HG03558 (cell line): ENCODE measurements around the gene ENTPD2.

Source experiments
- ATAC-seq: cut with Tn5 transposase; IDR thresholded peaks from one replicate; pipeline ENCODE4 v1.9.1; 2021; ENCODE audit warnings: moderate number of reproducible peaks; ENCODE audit not compliant: unreplicated experiment; ENCODE audit errors: extremely low read depth

The ENTPD2 gene

DNA sequence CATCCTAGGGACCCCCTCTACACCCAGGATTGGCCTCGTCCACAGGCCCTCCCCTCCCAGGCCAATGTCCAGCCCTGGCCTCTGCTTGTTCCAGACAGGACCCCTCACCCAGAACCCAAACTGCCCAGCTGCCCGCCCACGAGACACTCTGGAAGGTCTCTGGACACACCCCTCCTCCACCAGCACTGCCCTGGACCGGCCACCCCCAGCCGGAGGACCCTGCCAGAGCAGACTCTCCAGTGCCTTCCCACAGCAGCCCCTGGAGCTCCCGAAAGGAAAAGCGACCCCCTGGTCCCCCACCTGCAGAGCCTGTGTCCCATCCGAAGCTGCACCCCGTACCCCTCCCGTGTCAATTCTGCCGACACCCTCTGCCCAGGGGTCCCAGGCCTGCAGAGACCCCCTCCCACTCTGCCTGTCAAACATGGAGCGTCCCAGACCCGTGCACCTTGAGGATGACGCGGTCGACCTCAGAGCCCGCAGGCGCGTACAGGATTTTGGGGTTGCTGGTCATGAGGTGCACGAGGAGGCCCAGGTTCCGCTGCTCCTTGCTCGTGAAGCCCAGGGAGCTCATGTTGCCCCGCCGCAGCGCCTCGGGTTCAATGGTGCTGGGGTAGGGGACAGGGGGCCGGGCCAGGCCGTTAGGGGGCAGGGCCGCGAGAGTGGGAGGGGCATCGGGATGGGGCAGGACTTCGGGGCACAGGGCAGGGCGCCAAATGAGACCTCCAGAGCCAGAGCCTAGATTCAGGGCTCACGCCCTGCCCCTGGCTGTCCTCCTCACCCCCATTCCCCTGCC, 33.8 kb downstream of the ENTPD2 start:
- no peak for ATAC-seq

DNA sequence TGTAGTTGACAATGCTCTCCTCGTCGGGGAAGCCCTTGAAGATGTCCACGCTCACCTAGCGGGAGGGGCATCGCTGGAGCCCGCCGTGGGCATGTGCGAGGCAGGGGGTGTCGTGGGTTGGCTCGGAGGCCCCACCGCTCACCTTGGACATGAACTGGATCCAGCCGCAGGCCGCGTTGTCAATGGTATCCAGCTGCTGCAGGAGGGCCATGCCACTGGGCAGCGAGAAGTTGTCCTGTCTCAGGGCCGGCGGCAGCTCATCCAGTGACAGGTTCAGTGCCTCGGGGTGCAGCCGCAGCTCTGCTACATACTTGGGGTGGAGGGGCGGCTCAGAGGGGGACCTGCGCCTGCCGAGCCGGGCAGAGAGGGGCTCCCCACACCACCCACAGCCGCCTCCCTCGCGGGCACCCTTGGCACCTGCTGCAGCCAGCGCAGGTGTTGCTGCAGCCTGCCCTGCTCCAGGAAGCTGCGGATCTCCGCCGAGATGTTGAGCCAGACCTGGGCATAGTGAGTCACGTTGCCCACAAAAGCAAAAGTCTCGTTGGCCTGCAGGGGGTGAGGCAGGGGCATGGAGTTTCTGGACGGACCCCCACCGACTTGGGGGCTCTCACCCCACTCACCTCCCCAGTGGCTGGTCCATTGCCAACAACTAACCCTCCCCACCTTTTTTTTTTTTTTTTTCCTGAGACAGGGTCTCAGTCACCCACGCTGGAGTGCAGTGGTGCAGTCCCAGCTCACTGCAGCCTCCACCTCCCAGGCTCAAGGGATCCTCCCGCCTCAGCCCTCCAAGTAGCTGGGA, 34.9 kb downstream of the ENTPD2 start:
- no peak for ATAC-seq

DNA sequence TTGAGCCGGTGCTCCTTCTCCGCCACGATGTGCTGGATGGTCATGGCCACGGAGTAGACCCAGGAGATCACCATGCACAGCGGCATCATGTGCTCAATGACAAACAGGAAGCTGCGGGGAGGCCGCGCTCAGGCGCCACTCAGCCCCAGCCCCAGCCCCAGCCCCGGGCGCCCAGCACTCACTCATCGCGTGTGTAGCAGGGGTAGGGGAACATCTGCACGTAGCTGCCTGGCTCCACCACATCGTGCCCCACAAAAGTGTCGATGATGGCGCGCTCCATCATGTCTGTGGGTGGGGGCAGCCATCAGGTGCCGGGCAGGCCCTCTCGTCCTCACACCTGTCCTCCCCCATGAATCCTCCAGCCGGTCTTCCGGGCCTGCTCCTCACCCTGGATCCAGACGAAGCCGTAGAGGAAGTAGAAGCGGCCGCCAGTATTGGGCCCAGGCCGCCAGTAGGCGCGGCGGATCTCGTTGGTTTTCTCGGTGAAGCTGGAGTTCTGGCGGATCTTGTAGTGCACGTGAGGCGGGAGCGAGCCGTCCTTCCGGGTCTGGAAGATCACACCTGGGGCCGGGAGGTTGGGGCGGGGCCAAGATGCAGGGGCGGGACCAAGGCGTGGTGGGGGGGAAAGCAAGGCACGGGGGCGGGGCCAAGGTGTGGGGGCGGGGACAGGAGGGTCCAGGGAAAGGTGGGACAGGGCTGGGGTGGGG, 35.9 kb downstream of the ENTPD2 start:
- ATAC-seq = no peak

DNA sequence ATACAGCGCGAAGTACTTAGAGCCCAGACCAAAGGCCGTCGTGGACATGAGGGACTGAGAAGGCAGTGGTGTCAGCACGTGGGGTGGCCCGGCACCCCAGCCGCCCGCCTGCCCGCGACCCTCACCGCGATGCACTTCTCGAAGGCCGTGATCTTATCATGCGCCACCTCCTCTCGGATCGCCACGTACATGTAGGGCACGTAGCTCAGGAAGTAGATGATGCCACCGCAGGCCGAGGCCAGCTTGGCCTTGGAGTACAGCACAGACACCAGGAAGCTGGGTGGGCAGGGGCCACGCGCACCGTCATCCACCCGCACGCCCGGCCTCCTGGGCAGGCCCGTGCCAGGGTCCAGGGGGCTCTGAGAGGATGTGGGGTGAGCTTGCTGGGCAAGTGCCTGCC, 36.8 kb downstream of the ENTPD2 start:
- ATAC-seq = no peak

DNA sequence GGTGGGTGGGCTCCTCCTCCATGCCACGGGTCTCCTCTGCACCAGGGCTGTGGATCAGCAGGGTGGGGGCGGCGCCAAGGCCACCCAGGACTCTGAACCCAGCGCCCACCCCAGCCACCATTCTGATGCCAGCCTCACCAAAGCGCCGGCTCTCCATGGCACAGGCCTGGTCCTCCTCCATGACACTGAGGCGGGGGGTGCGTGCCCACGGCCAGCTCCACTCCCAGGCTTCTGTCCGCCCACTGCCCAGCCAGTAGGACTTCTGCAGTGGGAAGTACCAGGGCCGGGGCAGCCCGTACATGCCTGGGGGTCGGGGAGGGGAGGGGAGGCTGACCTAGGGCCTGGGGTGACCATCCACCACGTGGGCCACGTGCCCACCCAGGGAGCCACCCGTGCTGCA, 37.4 kb downstream of the ENTPD2 start:
- ATAC-seq = no peak

DNA sequence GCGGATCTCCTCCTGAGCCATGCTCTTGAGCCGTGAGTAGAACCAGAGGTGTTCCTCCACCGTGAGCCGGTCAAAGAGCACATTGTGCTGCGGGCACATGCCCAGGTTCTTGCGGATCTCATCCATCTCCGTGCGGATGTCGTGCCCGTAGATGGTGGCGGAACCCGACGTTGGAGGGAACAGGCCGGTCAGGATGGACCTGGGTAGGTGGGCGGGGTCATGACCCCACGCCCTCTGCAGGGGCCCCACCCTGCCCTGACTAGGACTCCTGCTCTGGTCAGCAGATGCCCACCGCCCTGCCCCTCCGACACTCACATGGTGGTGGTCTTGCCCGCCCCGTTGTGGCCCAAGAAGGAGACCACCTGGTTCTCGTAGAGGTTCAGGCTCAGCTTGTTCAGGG, 37.9 kb downstream of the ENTPD2 start:
- no peak for ATAC-seq

DNA sequence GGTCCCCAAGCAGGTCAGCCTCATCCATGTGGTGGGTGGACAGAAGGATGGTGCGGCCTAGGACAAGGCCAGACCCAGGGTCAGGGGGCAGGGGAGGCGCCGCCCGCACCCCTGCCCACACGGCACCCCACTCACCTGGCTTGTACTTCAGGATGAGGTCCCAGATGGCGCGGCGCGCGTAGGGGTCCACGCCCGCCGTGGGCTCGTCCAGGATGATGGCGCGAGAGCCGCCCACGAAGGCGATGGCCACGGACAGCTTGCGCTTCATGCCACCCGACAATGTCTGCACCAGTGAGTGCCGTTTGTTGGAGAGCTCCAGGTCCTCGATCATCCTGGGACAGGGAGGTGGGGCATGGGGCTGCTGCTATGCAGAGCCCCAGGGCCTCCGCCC, 38.3 kb downstream of the ENTPD2 start:
- no peak for ATAC-seq

DNA sequence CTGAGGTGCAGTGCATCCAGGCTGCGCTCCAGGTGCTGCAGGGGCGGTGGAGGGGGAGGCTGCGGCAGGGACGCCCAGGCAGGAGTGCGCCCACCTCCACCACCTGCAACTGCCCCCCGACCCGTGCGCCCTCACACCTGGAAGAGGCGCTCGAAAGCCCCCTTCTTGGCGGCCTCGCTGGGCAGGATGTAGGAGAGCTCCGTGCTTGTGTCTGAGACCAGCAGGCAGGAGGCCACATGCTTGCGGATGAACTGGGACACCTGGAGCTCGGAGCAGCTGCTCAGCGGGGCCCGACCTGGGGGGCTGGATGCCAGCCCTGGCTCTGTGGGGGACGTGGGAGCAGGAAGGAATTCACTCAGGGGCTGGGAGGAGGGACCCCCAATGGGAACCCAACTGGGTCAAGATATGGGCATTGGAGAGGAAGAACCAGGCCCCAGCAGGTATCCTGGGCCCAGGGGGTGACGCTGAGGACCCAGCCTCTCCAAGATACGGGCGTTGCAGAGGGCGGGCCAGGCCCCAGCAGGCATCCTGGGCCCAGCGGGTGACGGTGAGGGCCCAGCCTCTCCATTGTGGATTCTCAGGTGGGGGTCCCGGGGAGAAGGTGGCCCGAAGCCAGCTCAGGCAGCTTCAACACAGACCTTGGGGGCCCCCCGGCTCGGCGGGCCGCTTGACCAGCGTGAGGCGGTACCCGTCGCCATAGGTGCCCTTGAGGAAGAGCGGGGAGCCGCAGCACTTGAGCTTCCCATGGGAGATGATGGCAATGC, 38.9 kb downstream of the ENTPD2 start:
- ATAC-seq = no peak

DNA sequence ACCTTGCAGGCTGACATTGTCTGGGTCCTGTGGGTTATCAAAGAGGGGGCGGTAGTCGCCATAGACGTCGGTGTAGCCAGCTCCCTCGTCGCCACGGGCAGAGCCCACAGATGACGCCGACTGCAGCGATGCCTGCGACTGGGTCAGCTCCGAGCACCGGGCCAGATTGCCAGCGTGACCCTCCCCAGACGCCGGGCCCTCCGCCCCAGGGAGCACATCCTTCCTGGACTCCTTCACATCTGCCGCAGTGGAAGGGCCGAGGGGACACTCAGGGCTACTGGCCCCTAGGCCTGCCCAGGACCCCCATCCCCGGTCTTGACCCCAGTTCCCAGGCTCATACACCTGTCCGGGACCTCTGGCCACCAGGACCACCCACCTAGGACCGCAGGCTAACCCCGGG, 39.7 kb downstream of the ENTPD2 start:
- ATAC-seq = no peak

DNA sequence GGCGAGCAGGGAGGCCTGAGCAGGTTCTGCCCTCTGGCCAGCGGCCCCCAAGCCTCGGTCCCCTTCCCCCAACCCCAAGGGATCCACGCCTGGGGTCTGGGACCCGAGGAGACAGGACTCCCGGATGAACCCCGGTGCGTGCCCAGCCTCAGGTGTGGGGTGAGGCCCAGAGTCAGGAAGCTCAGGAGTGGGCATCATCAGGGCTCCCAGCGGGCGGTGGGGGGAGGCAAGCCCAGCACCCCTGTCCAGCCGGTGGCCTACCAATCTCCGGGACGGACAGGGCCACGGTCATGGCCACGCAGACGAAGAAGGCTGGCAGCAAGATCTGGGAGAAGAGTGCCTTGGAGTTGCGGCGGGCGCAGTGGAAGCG, 40.3 kb downstream of the ENTPD2 start:
- ATAC-seq = no peak

DNA sequence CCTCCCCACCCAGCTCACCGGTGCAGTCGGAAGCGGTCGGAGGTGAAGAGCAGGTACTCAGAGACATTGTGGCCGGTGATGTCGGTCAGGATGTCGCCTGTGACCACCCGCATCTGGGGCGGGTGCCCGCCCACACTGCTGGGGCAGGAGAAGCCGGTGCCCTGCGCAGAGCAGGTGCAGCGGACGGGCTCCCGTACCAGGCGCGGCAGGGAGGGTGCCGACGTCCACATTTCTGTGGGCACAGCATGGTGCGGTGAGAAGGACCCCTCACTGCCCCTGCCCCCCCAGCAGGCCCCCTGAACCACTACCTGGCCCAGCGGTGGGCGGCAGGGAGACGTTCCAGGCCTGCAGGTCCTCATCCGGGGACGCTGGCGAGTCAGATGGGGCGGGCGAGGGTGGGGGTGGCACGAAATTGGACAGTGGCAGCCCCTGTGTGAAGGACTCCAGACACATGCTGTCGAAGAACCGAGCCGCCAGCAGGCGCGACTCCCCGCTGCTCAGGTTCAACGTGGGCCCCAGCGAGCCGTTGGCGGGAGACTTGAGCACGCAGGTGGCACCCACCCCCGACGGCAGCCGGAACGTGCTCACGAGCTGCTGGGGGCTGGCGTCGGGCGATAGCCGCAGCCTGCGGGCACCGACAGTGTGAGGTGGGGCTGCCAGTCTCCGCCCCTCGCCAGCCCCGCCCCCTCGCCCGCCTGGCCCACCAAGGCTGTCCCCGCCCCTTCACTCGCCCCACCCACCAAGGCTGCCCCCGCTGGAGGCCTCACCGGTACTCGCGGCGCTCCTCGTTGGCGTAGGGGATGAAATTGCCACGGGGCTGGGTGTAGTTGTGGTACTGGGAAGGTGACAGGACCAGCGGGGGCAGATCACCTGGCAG, 40.9 kb downstream of the ENTPD2 start:
- ATAC-seq = no peak

DNA sequence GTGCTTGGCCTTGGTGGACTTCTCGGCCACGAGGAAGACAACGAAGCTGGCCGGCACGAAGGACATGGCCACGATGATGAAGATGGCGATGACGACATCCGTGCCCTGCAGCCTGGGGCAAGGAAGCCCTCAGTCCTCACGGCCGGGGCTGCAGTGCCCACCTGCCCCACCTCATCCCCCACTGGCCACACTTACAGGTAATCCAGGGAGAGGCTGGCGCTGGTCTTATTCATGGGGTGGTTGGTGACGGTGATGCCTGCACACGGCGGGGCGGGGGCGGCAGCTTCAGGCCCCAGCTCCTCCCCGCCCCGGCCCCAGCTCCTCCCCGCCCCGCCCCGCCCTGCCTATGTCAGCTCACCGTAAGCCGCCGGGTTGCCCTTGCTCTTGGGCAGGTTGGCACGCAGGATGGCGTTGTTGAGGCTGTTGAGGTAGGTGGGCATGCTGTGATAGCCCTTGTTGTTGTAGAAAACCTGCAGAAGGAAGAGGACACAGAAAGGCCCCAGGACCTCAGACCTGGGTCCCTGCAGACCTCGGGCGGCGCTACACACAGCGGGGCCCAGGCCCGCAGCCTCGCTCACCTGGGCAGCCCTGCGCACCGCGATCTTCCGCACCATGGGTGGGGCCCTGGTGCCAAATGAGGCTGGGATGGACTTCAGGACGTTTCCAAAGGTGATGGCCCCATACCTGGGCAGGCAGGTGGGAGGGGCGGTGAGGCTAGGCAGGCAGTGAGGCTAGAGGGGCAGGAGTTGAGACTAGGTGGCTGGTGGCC, 41.8 kb downstream of the ENTPD2 start:
- no peak for ATAC-seq

DNA sequence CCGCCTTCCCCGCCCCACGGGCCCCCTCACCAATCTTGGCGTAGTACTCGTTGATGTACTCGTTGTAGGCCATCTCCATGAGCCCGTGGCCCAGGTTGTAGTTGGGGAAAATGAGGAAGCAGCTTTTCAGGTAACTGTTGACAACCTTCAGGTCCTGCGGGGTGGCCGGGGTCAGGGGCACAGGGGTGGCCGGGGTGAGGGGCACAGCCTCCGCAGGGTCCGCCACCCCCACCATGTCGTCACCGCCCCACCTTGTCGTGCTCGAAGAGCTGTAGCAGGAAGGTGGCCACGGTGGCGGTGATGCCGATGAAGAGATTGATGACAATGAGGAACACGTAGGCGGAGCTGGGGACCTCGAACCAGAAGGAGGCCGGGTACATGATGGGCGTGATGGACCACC, 42.7 kb downstream of the ENTPD2 start:
- no peak for ATAC-seq

DNA sequence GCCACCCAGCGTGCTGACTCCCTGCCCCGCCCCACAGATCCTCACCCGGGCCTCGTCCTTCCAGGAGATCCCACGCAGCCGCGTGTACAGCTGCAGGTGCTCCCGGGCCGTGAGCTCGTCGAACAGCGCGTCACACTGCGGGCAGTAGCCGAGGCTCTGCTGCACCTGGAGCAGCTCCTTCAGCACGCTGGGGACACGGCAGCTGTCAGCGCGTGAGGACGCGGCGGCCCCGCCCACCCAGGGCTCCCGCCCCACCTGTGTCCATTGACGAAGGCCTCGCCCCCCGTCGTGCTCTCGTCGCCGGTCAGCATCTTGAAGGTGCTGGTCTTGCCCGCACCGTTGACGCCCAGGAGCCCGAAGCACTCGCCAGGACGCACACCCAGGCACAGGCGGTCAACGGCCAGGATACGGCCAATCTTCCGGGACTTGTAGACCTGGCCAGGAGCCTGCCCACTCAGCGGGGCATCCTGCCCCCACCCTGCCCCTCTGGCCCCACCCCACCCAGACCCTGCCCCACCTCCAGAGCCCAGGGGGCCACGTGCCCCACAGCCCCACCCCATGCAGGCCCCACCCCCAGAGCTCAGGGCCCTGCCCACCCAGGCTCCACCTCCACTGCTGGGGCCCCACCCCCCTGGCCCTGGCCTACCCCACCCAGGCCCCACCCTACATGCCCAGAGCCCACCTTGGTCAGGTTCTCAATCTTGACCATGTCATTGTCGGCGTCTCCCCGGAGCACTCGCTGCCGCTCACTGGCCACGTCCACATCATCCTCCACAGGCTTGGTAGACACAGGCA, 43.7 kb downstream of the ENTPD2 start:
- no peak for ATAC-seq

DNA sequence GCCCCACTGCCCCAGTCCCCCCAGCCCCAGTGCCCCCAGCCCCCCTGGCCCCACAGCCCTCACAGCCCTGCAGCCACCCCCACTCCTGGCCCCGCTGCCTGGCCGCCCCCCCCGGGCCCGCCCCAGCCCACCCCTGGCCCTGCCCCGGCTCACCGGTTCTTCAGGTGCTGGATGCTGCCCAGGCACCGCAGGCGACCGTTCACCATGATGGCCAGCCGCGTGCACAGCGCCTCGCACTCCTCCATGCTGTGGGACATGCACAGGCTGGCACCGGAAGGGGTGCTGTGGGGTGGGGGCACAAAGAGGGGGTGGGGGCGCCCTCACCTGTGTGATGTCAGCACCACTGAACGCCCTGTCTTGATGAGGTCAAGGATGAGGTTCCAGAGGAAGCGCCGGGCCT, 44.6 kb downstream of the ENTPD2 start:
- ATAC-seq = no peak

DNA sequence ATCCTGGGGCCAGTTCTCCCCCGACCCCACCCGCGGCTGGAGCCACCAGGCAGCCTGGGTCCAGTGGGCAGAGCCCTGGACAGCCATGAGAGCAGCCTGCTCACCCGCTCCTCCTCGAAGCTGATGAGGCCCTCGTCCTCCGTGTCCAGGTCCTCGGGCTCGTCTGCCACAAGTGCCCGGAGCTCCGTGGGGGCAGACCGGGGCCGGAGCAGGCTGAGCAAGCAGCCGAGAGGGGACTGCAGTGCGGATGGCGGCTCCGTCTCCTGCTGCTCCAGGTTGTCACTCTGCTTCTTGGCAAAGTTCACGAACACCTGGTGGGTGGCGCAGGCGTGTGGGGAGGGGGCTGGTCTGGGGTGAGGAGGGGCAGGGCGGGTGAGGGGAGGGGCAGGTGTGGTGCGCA, 45.5 kb downstream of the ENTPD2 start:
- ATAC-seq = no peak

DNA sequence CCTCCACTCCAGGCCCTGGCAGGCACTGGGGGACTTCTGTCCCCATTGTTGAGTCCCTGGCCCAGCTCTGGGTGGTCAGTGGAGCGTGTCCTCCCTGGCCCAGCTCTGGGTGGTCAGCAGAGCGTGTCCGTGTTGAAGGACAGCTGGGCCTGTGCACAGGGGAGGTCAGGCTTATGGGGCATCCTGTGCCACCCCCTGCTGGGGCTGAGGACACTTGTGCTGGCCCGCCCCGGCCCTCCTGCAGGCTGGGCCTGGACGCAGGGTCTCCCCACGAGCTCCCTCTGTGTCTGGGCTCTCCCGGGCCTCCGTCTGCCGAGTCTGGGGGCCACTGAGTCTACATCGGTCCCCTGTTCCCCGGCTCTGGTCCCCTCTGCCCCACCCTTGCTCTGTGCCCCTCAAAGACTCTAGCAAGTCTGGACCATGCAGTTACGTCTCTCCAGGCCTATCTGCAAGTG, 46.0 kb downstream of the ENTPD2 start:
- no peak for ATAC-seq
